Stimulated activated CD4-positive, alpha-beta T cell treated with anti-CD3 and anti-CD28 coated beads, Interleukin-15, amount 100 ng/mL, for 48 hours (primary cell): ENCODE data around the gene SH3RF3.
A peak's percentile ranks its signal among the peaks of the same experiment; 100 is the strongest.
"Not testable (repeated sequence)": the region's sequence is repeated elsewhere in the genome, so short reads cannot be mapped to it uniquely, and the experiment has no call there.

Source experiments
- DNase-seq, 2 donors: peaks; one replicate each; pipeline ENCODE4 v3.0.0-alpha.2; 2020; ENCODE audit warnings: low read depth in 2 of 2

SH3RF3 gene

GRCh38 chr2:109118321-109118720 is 10.7 kb upstream of the SH3RF3 start:
- no peak for DNase-seq

- no peak for DNase-seq
Measured at GRCh38 chr2:109120166-109120565, 8.8 kb upstream of the SH3RF3 start.

- not testable (repeated sequence) for DNase-seq
Measured at GRCh38 chr2:109120686-109121085, 8.3 kb upstream of the SH3RF3 start.

- no peak for DNase-seq
Measured at GRCh38 chr2:109123586-109124201, 5.3 kb upstream of the SH3RF3 start.

- no peak for DNase-seq
Measured at GRCh38 chr2:109124982-109125592, 3.9 kb upstream of the SH3RF3 start.

- no peak for DNase-seq
Measured at GRCh38 chr2:109125593-109126500, 3.2 kb upstream of the SH3RF3 start.

- DNase-seq: no peak
Measured at GRCh38 chr2:109126501-109126860, 2.5 kb upstream of the SH3RF3 start.

GRCh38 chr2:109127556-109127955 is 1.4 kb upstream of the SH3RF3 start:
- no peak for DNase-seq

- peak; percentile 45 to 60 for DNase-seq
Measured at GRCh38 chr2:109128048-109128615, 873 bp upstream of the SH3RF3 start.

GRCh38 chr2:109129356-109129920 is 433 bp downstream of the SH3RF3 start:
- peak in 1 of 2 donors; percentile 19 for DNase-seq

- DNase-seq: no peak
Measured at GRCh38 chr2:109129921-109130722, 1.1 kb downstream of the SH3RF3 start.

- DNase-seq: no peak
Measured at GRCh38 chr2:109130723-109130995, 1.7 kb downstream of the SH3RF3 start.

- DNase-seq: no peak
Measured at GRCh38 chr2:109131777-109132176, 2.8 kb downstream of the SH3RF3 start.

- no peak for DNase-seq
Measured at GRCh38 chr2:109132626-109133025, 3.6 kb downstream of the SH3RF3 start.

- no peak for DNase-seq
Measured at GRCh38 chr2:109133746-109134145, 4.7 kb downstream of the SH3RF3 start.

GRCh38 chr2:109134741-109135358 is 5.8 kb downstream of the SH3RF3 start:
- DNase-seq: no peak

- no peak for DNase-seq
Measured at GRCh38 chr2:109135359-109136197, 6.6 kb downstream of the SH3RF3 start.

- DNase-seq: no peak
Measured at GRCh38 chr2:109136542-109136941, 7.5 kb downstream of the SH3RF3 start.

GRCh38 chr2:109137616-109138015 is 8.6 kb downstream of the SH3RF3 start:
- DNase-seq: no peak

GRCh38 chr2:109138449-109138848 is 9.4 kb downstream of the SH3RF3 start:
- no peak for DNase-seq
